GM06990 (cell line): ENCODE results near the gene ARF3.

Experiments used
- DNase-seq: peaks from one replicate; pipeline ENCODE4 v3.0.0-alpha.2; 2011; ENCODE audit not compliant: insufficient read length; ENCODE audit errors: extremely low read depth
- H3K27me3 ChIP-seq: replicated peaks from 2 replicates; pipeline ENCODE4 v1.6.0; 2011; ENCODE audit warnings: low read length; ENCODE audit not compliant: control insufficient read depth, insufficient read depth
- H3K36me3 ChIP-seq: 2 replicates; pipeline ENCODE4 v1.5.1; 2011; ENCODE audit warnings: low read length; ENCODE audit not compliant: control insufficient read depth, insufficient read depth
- H3K4me3 ChIP-seq: replicated peaks from 2 replicates; pipeline ENCODE4 v1.5.1; 2011; ENCODE audit warnings: low read depth, mild to moderate bottlenecking, control low read depth, low read length
- CTCF ChIP-seq: IDR thresholded peaks from 2 replicates; pipeline ENCODE4 v1.5.1; 2011; ENCODE audit warnings: low read length, control low read depth, mild to moderate bottlenecking, inconsistent platforms; ENCODE audit not compliant: insufficient read depth, poor library complexity, severe bottlenecking

Gene ARF3

GRCh38 chr12:48979602-48980388, 22.5 kb upstream of the ARF3 start:
- peak overlapping the region; percentile 47 for H3K4me3 ChIP-seq
- peaks cover 23% of the 10 kb centered on the region for H3K27me3 ChIP-seq
- no peak for DNase-seq
- no peak for TF ChIP-seq CTCF
- H3K36me3 ChIP-seq: no peaks in the 10 kb centered on the region

GRCh38 chr12:48978741-48979601, 21.7 kb upstream of the ARF3 start:
- Histone ChIP-seq H3K4me3 (peak overlapping the region; percentile 47), H3K27me3 (peaks cover 23% of the 10 kb centered on the region), H3K36me3 (no peaks in the 10 kb centered on the region)
- no peak for DNase-seq
- TF ChIP-seq CTCF: peak; percentile 2

- H3K27me3 ChIP-seq: peaks cover 19% of the 10 kb centered on the region
- no peaks in the 10 kb centered on the region for H3K36me3 ChIP-seq
- H3K4me3 ChIP-seq: peak within 1 kb of the TSS; percentile 12
- no peak for TF ChIP-seq CTCF
- no peak for DNase-seq
Observed at GRCh38 chr12:48978291-48978740, 21.0 kb upstream of the ARF3 start, which contains the start of gene WNT1. Gene WNT1, plus strand, starts transcription at chr12:48978322. Its CDS starts 329 bp downstream, at chr12:48978651.

GRCh38 chr12:48977290-48978281, 20.3 kb upstream of the ARF3 start:
- peak; percentile 79 for DNase-seq
- Histone ChIP-seq H3K4me3 (no peak overlapping the region; the same call in 1 of the 2 replicates), H3K36me3 (no peaks in the 10 kb centered on the region), H3K27me3 (peaks cover 22% of the 10 kb centered on the region)
- peak; percentile 59 for TF ChIP-seq CTCF

GRCh38 chr12:48973941-48974673, 16.8 kb upstream of the ARF3 start:
- no peaks in the 10 kb centered on the region for H3K36me3 ChIP-seq
- no peak for DNase-seq
- H3K27me3 ChIP-seq: peaks cover 16% of the 10 kb centered on the region
- TF ChIP-seq CTCF: peak; percentile 55
- no peak overlapping the region for H3K4me3 ChIP-seq
